Femur (tissue), 1 donor: ENCODE data around the gene PSMG3.

Experiments
- DNase-seq: peaks from one replicate; pipeline ENCODE4 v3.0.0-alpha.2; 2017

PSMG3 gene

DNA sequence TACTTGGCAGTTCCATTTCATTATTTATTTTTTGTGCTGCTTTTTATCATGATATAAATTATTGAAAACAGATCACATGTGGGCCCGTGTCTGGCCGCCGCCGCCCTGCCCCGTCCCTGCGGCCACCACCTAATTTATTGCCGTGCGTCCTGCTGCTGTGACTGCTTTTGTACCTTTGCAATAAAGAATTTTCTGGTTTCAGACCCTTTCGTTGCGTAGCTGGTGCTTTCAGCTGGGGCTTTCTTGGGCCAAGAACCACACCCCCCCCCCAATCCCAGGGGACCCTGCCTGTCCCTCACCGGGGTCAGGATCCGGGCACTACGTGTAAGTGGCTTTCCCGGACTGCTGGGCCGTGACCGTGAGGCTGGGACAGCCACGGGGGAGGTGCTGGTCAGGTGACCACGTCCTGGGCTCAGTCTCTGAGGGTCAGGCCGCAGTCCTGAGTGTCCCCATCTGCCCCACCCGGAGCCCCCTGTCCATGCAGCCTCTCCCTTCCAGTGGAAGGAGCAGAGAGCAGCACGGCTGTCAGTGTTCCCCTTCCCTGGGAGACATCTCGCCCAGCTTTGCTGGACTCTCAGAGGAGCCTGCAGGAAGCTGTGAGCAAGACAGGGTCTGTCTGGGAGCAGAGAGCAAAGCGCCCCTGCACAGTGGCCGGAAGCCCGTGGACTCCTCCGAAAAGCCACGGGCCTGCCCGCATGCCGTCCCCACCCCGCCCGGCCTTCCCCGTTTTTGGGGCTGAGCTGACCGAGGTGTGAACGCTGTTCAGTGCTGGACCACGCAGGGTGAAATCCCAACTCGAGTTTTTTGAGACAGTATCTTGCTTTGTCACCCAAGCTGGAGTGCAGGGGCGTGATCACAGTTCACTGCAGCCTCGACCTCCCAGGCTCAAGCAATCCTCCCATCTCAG, 26.7 kb downstream of the PSMG3 start:
- DNase-seq = peak; percentile 34

DNA sequence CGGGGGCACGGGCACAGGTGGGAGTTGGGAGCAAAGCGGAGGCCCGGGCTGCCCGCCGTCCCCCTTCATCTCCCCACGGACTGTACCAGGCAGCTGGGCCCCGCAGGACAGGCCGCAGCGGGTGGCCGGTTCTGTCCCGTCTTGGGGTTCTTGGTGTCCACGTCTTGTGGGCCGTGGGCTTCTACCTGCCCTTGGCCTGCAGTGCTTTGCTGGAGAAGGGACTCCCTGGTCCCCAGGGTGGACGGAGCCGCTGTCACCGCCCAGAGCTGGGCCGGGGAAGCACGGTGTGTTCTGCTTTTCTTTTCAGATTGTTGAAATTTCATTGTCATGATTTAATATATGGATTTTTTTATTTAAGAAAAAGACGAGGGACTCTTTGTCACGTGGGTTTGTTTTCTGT, 27.5 kb downstream of the PSMG3 start:
- DNase-seq = no peak

DNA sequence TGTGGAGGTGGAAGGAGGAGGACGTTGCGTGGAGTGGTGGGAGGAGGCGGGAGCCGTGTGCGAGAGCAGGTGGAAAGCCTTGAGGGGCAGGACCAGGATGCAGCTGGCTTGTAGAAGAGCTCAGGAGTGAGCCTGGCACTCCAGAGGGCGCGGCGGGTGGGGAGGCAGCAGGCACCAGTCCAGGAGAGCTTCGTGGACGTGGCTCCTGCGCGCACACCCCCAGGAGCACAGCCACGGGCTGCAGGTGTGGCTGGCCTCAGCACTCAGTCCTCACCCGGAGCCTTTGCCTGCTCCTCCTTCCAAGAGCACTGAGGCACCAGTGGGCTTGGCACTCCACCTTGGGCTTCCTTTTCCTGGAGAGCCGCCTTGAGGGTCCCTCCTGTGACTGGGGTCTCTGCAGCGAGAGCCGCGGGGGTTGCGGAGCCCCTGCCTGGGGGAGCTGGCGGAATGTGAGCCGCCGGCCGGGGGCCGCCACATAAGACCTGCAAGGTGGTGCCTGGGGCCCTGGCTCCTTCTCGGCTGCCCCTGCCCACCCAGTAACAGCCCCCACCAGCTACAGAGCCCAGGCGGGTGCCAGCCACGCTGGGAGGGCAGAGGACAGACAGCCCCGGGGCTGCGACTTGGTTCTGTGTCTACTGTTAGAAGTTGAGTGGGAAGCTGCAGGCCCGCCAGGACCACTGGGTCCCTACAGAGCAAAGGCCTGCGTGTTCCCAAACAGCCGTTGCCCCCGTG, 28.2 kb downstream of the PSMG3 start:
- peak; percentile 21 for DNase-seq

DNA sequence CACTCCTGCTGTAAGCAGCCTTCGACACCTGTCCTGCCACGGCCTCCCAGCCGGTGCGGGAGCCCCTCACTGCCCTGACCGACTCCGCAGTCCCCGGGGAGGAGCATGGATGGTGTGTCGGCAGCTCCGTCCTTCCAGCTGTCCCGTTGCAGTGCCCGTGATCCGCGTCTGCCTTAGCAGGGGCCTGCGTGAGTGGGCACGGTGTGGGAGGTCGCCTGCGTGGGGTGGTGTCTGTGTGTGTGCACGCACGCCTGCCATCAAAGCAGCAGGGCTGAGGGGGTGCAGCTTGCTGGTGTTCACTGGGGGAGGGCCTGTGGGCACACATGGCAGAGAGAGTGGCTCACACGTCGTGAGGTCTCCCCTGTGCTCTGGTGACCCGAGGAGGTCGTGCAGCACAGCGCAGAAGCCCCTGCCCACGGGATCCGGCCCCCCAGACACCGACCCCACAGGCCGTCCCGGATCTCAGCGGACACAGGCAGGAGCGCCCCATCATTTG, 29.0 kb downstream of the PSMG3 start:
- peak; percentile 24 for DNase-seq

DNA sequence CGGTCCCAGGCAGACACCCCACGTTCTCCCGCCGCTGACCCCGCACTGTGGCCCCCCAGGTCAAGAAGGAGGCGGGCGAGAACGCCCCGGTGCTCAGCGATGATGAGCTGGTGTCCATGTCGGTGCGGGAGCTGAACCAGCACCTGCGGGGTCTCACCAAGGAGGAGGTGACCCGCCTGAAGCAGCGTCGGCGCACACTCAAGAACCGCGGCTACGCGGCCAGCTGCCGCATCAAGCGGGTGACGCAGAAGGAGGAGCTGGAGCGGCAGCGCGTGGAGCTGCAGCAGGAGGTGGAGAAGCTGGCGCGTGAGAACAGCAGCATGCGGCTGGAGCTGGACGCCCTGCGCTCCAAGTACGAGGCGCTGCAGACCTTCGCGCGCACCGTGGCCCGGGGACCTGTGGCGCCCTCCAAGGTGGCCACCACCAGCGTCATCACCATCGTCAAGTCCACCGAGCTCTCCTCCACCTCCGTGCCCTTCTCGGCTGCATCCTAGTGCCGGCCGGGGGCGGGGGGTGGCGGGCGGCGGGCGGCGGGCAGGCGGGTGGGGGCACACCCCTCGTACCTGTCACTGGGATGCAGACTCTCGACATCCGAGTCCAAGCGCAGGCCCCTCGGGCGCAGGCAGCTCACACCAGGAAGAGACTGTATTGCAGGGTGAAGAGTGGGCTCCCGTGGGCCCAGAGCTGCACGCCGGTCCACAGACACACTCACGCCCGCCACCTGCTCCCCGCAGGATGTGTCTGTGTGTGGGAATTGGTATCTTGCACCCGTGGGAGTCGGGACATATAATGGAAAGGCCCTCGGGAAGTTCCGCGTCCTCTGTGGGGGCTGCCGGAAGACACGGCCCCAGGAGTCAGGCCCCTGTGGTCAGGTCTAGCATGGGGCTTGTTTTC, 29.7 kb downstream of the PSMG3 start:
- peak; percentile 20 for DNase-seq

DNA sequence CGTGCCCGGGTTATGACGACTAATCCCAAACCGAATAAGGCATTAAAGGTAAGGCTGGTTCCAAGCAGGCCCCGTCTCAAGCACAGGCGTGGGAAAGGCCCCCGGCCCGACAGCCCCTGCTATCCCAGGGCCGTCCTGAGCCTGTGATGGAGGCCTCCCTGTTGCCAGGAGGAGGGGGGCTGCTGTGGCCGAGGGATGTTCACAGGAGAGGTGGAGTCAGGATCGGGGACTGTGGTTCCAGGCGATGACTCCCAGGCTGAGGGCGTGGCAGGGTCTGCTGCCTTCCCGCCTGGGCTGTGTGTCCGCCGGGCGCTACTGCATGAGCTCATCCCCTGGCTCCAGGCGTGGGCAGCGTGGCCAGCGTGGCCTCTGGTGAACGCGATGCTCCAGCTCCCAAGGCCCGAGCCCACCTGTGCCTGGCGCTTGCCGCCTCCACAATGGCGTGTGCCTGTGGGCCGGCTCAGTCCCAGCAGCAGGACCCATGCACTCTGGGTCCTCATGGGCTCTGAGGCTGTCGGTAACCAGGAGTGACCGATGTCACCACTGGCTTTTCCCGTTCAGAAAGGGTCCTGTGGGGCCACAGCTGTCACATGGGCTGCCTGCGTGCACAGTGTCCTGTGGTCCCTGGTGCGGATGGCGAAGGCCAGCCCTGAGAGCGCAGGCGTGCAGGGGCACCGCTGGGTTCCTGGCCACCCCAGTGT, 30.5 kb downstream of the PSMG3 start:
- peak; percentile 53 for DNase-seq

DNA sequence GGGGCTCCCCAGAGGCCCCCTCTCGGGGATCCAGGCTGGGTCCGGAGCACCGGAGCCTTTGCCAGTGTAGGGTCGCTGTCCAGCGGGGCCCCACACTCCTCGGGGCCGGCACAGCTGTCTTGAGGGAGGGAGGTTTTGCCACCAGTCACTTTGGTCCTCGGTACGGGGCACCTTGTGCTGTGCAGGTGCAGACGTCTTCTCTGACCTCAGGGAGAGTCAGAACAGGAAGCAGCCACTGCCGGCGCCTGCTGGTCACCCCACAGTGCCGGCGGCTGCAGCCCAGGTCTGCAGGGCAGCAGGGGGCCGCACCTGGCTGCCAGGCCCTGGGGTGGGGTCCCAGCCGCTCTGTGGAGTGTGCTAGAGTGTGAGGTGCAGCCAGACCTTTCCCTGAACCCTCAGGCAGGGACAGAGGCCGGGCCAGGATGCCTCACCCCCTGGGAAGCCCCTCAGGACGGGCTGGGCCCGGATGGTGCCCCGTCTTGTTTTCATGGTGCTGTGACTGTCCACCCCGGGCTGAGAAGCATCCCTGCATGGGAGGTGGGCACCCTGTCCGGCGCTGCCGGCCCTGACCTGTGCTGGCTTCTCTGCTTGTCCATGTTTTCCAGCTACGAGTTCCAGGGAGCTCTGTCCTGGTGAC, 31.2 kb downstream of the PSMG3 start:
- DNase-seq = peak; percentile 40

DNA sequence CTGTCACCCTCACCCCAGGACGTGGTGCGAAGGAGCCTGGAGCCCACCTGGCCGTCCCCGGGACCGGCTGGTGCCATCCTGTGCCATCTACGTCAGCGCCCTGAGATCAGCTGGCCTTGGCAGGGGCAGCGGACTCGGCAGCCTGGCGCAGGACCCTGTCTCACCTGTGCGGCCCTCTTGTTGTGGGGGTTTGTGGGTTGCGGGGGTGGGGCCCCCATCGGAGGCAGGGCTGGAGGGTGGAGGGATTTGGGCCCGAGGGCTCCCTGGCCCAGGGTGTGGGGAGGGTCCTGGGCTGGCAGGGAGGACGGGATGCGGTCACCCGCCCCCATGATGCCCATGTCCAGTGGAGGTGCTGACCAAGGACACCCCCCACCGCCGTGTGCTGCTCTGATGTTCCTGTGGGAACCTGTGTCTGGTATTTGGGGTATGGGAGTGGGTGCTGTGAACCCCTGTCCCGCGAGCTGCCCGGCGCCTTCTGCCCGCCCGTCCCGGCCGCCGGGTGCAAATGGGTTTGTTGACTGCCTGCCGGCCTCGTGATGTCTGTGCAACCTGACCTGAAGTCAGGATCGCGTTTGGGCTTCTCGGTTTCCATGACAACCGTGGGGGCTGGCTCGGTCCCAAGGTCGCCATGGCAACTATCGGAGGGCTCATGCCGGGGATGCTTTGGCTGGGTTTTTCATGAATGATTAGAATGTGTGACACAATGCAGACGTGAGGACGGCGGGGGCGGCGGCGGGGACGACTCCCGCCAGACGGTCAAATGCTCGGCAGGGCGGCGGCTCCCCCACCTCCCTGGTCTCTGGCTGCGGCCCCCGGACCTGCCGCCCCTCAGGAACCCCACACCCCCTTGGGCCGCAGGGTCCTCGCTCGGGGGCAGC, 32.1 kb downstream of the PSMG3 start:
- DNase-seq = peak; percentile 91

DNA sequence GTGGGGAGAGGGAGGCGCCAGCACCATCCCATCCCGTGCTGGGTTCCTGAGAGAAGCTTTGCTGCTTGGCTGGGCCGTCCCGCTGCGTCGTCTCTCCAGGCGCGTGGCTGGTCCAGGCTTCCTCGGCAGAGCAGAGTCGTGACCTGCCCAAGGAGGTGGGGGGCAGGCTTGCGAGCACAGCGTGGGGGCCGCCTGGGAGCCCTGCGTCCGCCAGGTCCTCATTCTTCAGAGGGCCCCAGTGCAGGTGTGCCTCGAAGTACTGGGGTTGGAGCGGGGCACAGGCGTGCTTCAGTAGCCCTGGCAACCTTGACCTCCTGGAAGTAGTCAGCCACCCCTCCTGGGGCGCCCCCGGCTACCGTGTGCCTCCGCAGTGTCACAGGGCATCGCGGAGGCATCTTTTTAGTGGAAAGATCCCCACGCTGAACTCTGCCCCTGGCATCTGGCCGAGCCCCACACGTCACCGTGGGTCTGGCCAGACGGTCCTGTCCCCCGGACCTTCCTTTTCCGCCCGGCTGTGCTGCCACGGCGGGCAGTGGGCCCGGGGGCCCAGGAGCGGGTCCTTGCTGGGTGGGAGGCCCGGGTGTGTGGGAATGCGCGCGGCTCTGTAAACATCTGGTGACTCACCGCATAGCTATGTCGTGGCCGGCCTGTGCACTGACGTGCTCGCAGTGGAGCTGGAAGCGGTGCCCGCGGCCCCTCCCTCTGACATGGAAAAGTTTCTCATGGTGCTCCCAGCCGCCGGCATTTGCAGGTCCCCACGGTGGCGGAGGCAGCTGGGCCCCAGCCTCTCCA, 32.9 kb downstream of the PSMG3 start:
- DNase-seq = peak; percentile 97

DNA sequence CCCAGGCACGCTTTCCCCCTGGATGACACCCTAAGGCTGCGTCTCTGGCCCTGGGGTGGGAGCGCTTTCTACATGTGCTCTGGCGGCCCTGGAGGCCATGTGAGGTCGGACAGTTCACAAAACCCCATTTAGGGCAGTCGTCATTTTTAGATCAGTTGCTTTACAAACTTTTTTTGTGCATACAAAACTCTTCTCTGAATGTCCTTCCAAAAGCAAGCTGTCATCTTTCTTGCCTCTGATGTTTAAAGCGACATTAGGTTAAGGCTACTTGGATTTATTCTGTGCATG, 33.4 kb downstream of the PSMG3 start:
- DNase-seq = no peak

DNA sequence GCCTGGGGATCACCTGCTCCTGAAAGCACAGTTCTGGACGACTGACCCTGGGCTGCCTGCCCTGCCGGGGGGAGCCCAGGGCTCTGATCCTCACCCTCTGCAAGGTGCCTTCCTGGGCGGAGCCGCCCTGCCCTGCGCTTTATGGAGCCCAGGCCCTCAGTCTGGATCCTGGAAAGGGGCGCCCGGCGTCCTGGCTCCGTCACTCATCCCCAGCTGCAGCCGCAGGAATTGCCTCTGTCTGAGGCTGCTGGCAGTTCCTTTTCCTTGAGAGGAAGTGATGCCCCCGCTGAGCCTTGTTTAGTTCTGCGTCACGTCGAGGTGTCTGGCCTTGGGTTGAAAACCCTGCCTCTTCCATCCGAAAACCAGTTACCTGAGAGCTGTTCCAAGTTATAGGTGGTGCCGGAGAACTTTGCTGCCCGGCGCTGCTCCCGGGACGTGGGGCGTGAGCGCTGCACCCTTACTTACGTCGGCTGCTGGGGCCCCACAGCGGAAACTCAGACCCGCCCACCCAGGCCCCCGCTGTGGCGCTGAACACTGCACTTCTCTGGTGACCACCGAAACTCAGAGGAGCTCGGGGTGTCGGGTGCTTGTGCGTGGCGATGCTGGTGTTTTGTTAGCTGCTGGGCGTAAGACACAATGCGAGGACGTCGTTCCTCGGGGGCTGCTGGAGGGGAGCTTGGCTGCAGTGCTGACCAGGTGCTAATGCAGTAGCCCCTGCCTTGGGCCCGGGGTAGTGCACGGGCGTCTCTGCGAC, 34.0 kb downstream of the PSMG3 start:
- DNase-seq = peak; percentile 38

DNA sequence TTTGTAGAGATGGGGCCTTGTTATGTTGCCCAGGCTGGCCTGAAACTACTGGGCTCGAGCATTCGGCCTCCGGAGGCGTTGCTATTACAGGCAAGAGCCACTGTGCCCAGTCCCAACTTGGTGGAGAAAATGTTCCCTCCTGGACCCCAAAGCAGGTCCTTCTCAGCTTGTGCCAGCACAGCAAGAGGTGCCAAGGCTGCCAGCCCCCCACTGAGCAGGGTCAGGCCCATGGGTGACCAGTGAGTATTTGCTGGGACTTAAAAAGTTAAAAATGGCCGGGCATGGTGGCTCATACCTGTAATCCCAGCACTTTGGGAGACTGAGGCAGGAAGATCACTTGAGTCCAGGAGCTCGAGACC, 34.8 kb downstream of the PSMG3 start:
- no peak for DNase-seq

DNA sequence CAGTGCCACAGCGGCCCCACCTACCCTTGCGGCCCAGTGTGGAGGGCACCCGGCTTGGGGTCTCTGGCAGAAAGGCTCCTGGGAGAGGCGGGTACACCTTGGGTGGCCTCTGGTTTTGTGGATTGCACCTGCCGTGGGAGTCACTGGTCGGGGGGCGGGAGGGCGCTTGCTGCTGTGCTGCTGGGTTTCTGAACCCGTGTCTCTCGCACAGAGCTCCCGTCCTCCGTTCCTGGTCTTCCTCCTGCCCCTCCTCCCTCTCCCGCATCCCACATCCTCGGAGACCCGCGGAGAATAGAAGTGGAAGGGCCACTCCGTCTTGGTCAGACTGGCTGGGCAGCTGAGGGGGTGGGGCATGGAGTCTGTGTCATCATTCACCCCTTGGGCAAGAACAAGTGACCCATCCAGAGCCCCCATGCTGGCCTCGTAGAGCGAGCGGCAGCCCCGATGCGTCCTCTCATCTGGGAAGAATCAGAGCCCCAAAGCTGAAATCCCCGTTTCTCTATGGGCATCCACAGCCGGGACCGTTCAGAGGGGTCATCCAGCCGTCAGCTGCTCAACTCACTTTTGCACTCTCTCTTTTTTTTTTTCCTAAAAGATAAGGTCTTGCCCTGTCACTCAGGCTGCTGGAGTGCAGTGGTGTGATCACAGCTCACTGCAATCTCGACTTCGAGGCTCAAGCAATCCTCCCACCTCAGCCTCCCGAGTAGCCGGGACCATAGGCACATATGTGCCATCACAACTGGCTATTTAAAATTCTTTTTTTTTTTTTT, 35.3 kb downstream of the PSMG3 start:
- DNase-seq = peak; percentile 29

DNA sequence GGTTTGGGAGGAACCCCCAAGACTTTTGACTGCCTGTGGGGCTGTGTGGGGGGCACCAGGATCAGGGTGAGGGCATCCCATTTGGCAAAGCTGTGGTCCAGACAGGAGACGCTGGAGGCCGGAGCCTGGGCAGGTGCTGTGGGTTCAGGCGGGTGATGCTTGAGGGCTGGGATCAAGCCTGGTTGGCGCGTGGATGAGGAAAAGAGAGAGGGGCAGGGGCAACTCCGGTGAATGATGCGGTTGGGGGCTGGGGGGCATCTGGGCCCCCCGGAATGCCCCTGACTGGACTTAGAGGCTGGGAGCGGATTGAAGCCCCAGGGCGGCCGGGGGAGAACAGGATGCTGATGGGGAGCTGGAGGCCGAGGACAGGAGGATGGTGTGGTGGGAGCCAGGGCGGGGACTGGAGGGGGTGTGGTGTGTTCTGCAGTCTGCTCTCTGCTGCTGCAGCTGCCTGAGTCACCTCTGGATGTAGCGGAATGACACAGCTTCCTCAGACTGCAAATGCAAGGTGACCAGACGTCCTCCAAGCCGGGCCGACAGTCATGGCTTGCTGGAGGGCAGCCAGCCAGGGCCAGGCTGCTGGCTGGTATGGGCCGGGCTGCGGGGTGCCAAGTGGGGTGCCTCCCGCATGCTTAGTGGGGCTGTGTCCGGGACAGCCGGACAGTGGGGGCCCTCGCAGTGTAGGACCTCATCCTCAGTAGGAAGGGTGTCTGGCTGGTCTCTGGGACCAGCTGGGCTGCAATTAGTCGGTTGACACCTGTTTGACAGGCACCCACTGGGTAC, 36.1 kb downstream of the PSMG3 start:
- DNase-seq = peak; percentile 62

DNA sequence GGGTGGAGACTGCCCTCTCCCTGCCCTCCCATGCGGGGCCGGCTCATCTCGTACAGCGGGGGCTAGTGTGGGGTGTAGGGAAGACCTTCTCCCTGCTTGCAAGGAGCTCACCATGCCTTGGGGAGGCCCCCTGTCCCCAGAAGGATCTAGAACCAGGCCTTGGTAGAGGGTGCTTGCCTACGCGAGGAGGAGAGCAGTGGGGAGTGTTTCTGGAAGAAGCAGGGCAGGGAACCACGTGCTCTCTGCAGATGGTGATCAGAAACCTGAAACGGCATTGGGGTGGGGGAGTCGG, 36.6 kb downstream of the PSMG3 start:
- no peak for DNase-seq

DNA sequence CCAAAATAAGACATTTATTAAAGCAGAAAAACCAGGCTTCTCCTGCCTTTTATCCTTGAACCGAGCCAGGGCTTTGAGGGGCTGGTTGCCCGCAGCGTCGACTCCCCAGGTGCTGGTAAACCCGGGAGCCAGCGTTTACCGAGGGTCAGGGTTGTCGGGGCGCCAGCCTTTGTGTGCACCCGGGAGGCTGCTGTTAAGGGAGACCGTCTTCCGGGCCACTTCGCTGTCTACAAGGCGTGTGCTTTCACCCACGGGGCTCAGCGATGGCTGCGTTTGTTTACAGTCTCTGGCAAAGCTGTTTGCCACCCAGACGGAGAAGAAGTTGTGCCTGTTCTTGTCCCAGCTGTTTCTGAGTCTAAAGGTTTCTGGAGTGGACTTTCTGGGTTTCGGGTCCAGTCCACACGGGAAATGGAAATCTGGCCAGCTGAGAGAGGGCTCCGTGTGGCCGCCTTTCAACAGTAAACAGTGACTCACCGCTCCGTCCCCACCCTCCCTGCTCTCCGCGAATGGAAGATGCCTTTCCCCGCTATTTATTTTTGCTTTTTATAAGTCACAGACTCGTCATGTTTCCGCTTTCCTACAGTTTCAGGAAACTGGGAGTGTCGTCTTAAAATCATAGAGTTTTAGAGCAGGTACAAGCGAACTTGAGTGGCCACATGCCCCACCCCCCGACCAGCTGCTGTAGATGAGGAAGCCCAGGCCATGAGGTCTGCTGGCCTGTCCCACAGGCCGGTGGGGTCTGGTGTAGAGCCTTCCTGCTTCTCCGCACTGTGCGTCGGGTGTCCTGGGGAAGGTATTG, 37.2 kb downstream of the PSMG3 start:
- DNase-seq = peak; percentile 82

DNA sequence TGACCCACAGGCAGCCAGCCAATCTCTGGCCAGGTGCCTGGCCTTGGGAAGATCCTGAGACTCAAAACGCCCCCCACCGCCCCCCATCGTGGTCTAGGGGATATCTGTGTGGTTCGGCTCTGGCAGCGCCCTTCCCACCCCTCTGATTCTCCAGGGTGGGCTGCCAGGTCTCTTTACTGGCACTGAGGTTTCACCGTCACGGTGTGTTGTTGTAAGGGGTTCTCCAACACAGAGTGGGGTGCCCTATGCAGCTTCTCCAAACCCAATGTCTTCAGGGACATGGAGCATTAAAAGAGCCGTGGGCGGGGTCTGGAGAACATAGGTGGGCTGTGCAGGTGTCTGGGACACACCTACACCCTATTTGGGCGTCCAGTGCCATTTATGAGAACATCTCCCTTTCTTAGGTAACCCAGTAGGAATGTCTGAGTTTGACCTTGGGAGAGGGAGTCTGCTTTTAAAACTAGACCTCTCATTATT, 37.8 kb downstream of the PSMG3 start:
- DNase-seq = no peak
